Lower lobe of right lung (tissue), 2 donors: ENCODE measurements around the gene NOSIP. TPM values are rescaled to one million over a fixed set of nuclear protein-coding genes. Genes with fewer than 3 reads are reported as not detected.

Source experiments
- ATAC-seq, 2 donors: fragments of 200-7000 bp; cut with Tn5 transposase; one replicate each; pipeline ENCODE4 v1.9.1; 2020 to 2022; ENCODE audit warnings: mild to moderate bottlenecking in 2 of 2, moderate library complexity in 2 of 2
- DNase-seq: peaks from one replicate; pipeline ENCODE4 v3.0.0-alpha.2; 2020
- H3K27ac ChIP-seq: fragments of 200-600 bp; one replicate; pipeline ENCODE4 v1.8.0; 2022
- H3K27me3 ChIP-seq: fragments of 200-600 bp; one replicate; pipeline ENCODE4 v1.8.0; 2022; ENCODE audit warnings: low read depth
- H3K36me3 ChIP-seq: fragments of 200-600 bp; one replicate; pipeline ENCODE4 v1.8.0; 2022; ENCODE audit warnings: mild to moderate bottlenecking
- H3K4me1 ChIP-seq: fragments of 200-600 bp; one replicate; pipeline ENCODE4 v1.8.0; 2022
- H3K4me3 ChIP-seq: fragments of 200-600 bp; one replicate; pipeline ENCODE4 v1.8.0; 2022; ENCODE audit warnings: mild to moderate bottlenecking
- H3K9me3 ChIP-seq: fragments of 200-600 bp; one replicate; pipeline ENCODE4 v1.8.0; 2022
- intact Hi-C: fragments of 100-400 bp; cut with DNase I; formaldehyde crosslinking; loops from one replicate; pipeline ENCODE4 v1.11.0; 2022
- total RNA-seq: library from RNA; stranded (reverse); fragmentation: NEBNext Ultra II Directional; extraction: Animal tissue kit (Norgen Biotek cat#: 25700); gene quantifications from one replicate; pipeline ENCODE4 v1.2.1, GENCODE V29; 2021
- TF ChIP-seq, protein P1 (sequence below): fragments of 200-600 bp; IDR thresholded peaks from one replicate; pipeline ENCODE4 v1.8.0; 2022; ENCODE audit warnings: antibody characterized with exemption, mild to moderate bottlenecking
- donor health status: DM: no; HTN: yes; CAD: no; lungs with severe emphysema.

Gene NOSIP
- total RNA-seq, 1 donor from 2014 or later = 47.2 TPM

DNA sequence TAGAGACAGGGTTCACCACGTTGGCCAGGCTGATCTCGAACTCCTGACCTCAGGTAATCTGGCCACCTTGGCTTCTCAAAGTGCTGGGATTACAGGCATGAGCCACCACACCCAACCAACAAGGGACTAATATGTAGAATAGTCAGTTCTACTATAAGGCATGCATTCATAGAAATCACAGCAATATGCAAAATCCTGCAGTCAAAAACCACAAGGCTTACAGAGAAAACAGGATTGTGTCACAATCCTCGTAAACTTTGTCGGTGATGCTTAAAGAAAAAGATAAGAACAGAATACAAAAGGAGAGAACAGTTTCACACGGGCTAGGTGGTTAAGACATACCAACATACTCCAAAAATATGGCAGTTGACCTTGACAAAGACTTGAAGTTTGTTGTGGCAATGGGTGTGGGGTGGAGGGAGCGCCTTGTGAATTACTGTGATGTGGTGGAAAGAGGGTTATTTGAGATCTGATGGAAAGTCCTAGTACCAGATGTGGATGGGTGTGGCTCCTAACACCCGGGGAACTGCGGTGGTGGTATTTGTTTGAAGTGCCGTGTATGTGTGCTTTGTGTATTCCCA lies 12.4 kb downstream of the NOSIP start:
- no peak overlapping the region for H3K4me3 ChIP-seq
- no peaks in the 10 kb centered on the region for H3K9me3 ChIP-seq
- H3K4me1 ChIP-seq = peaks cover 39% of the 10 kb centered on the region
- intact Hi-C loops = no loop called here
- no peaks in the 10 kb centered on the region for H3K27me3 ChIP-seq
- peak; percentile 31 to 34 for ATAC-seq
- peaks cover 5% of the 10 kb centered on the region for H3K36me3 ChIP-seq
- H3K27ac ChIP-seq = no peak overlapping the region
- DNase-seq = no peak
- TF ChIP-seq, protein P1, sequence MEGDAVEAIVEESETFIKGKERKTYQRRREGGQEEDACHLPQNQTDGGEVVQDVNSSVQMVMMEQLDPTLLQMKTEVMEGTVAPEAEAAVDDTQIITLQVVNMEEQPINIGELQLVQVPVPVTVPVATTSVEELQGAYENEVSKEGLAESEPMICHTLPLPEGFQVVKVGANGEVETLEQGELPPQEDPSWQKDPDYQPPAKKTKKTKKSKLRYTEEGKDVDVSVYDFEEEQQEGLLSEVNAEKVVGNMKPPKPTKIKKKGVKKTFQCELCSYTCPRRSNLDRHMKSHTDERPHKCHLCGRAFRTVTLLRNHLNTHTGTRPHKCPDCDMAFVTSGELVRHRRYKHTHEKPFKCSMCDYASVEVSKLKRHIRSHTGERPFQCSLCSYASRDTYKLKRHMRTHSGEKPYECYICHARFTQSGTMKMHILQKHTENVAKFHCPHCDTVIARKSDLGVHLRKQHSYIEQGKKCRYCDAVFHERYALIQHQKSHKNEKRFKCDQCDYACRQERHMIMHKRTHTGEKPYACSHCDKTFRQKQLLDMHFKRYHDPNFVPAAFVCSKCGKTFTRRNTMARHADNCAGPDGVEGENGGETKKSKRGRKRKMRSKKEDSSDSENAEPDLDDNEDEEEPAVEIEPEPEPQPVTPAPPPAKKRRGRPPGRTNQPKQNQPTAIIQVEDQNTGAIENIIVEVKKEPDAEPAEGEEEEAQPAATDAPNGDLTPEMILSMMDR = no peak

DNA sequence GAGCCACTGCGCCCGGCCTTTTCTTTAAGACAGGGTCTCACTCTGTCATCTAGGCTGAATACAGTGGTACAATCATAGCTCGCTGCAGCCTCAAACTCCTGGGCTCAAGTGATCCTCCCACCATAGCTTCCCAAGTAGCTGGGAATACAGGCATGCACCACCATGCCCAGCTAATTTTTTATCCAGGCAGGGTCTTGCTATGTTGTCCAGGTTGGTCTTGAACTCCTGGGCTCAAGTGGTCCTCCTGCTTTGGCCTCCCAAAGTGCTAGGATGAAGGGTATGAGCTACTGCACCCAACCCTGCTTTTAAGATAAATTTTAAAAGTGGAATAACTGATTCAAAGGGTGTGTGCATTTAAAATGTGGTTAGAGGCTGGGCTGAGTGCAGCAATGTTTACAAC lies 14.1 kb downstream of the NOSIP start:
- TF ChIP-seq, protein P1 = no peak
- Histone ChIP-seq H3K9me3 (no peaks in the 10 kb centered on the region), H3K4me1 (peaks cover 36% of the 10 kb centered on the region), H3K4me3 (no peak overlapping the region), H3K36me3 (peaks cover 4% of the 10 kb centered on the region), H3K27ac (no peak overlapping the region), H3K27me3 (no peaks in the 10 kb centered on the region)
- ATAC-seq (no peak), DNase-seq (no peak)
- intact Hi-C loops = no loop called here

DNA sequence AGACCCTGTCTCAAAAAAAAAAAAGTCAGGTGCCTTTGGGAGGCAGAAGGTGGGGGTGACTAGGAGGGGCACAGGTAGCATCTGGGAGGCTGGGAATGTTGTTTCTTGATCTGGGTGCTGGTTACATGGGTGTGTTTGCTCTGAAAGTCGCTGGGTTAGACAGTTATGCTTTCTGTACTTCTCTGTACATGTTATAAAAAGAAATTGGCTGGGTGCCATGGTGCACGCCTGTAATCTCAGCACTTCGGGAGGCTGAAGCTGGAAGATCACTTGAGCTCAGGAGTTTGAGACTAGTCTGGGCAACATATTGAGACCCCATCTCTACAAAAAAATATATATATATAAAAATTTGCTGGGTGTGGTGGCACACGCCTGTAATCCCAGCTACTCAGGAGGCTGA lies 15.1 kb downstream of the NOSIP start:
- Histone ChIP-seq H3K4me1 (peaks cover 36% of the 10 kb centered on the region), H3K9me3 (no peaks in the 10 kb centered on the region), H3K36me3 (peaks cover 8% of the 10 kb centered on the region), H3K27me3 (no peaks in the 10 kb centered on the region), H3K27ac (no peak overlapping the region), H3K4me3 (no peak overlapping the region)
- peak in 1 of 2 donors; percentile 18 for ATAC-seq
- DNase-seq = no peak
- intact Hi-C loops = no loop called here
- TF ChIP-seq, protein P1 = no peak

DNA sequence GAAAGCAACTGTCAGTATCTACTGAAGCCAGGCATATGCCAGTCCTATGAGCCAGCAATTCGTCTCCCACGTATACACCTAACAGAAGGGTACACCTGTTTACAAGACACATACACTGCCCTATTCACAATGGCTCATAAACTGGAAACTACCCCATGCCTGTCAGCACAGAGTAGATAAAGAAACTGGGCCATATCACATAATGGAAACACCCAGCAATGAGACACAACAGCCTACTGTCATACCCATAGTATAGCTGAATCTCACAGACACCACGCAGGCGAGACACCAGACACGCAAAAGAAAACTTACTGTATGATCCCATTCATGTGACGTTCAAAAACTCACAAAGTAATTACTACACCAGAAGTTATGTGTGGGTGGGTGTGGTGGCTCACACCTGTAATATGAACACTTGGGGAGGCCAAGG lies 15.7 kb downstream of the NOSIP start:
- peaks cover 14% of the 10 kb centered on the region for H3K36me3 ChIP-seq
- TF ChIP-seq, protein P1 = no peak
- DNase-seq = no peak
- no peaks in the 10 kb centered on the region for H3K27me3 ChIP-seq
- H3K9me3 ChIP-seq = no peaks in the 10 kb centered on the region
- intact Hi-C loops = no loop called here
- H3K4me3 ChIP-seq = no peak overlapping the region
- no peak overlapping the region for H3K27ac ChIP-seq
- peaks cover 42% of the 10 kb centered on the region for H3K4me1 ChIP-seq
- no peak for ATAC-seq

DNA sequence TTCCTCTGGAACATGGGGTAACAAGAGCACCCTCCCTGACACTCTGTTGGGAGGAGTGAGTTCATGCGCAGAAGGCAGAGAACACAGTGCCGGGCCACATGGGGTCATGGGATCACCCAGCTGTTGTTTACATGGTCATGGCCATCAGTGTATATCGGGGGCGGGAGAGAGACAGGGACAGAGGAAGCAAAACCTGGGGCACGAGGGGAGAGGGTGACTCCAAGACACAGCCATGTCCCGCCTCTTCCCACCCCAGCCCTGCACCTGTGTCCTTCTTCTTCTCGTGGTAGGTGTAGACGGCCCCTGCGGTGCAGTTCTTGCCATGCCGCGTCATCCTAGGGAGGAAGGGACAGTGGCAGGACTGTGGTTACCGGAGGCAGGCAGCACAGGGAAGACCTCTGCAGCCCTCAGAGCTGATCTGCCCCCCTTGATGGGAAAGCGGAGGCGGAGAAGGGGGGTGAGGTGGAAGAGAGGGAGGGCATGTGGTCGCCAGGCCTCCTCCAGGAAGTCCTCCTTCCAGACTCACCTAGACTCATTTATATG lies 19.9 kb downstream of the NOSIP start:
- Histone ChIP-seq H3K27me3 (no peaks in the 10 kb centered on the region), H3K9me3 (no peaks in the 10 kb centered on the region), H3K4me3 (no peak overlapping the region), H3K36me3 (peaks cover 51% of the 10 kb centered on the region), H3K4me1 (peaks cover 31% of the 10 kb centered on the region), H3K27ac (no peak overlapping the region)
- TF ChIP-seq, protein P1 = no peak
- intact Hi-C loops = no loop called here
- DNase-seq (no peak), ATAC-seq (peak in 1 of 2 donors; percentile 5)
